ES-I3 (cell line): ENCODE data around the gene NDUFB10.

ENCODE experiments used
- H3K36me3 ChIP-seq: 2 replicates; pipeline ENCODE4 v1.6.1; 2013; ENCODE audit warnings: mild to moderate bottlenecking, low read length, control low read depth, moderate library complexity; ENCODE audit not compliant: insufficient read depth
- H3K4me1 ChIP-seq: 2 replicates; pipeline ENCODE4 v1.6.1; 2013; ENCODE audit warnings: mild to moderate bottlenecking, control low read depth, low read length; ENCODE audit not compliant: insufficient read depth
- H3K9ac ChIP-seq: 2 replicates; pipeline ENCODE4 v1.6.1; 2013; ENCODE audit warnings: low read depth, mild to moderate bottlenecking, low read length, moderate library complexity
- H3K9me3 ChIP-seq: 2 replicates; pipeline ENCODE4 v1.6.1; 2013; ENCODE audit warnings: mild to moderate bottlenecking, low read length, moderate library complexity; ENCODE audit not compliant: control insufficient read depth, insufficient read depth

The NDUFB10 gene

DNA sequence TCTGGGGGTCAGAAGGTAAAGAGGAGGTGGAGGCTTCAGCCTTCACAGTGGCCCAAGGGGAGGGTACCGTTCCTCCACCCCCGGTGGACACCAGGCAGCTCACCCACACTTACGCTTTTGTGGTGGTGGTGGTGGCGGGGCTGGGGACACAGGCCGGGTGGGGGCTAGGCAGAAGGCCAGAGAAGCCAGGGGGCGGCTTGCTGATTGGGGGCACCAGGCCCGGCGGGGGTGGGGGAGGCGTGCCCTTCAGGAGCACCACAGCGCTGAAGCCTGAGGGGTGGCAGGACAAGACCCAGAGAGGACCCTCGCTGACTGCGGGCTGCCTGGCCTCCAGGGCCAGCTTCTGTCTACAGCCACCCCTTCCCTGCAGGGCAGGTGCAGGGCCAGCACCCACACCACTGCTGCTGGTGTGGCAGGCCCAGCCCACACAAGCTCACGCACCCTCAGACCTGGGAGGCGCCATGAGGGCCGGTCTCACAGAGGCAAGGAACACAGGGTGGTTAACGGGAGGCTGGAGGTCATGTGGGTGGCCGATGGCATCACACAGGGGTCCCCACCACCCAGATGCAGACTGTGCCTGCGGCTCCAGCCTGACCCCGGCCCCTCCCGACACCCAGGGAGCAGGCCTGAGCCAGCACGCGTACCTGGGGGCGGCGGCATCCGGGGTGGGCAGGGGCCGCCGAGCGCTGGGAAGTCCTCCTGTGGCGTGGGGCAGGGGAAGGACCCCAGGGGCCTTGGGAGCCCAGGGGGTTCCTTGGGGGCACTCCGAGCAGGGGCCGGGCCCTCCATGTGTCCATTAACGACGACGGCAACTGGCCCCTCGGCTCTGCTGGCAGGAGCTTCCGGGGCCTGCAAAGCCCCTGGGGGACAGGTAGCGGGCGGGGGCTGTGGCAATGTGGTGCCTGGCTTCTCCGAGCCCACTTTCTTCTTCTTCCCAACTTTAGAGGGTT is 39.8 kb downstream of the NDUFB10 start:
- peaks cover 4% of the 10 kb centered on the region; the same call in 1 of the 2 replicates for H3K36me3 ChIP-seq
- H3K9ac ChIP-seq, result no peak overlapping the region
- no peaks in the 10 kb centered on the region for H3K9me3 ChIP-seq
- H3K4me1 ChIP-seq, result peaks cover under 1% of the 10 kb centered on the region; the same call in 1 of the 2 replicates

- Histone ChIP-seq H3K9ac (no peak overlapping the region), H3K9me3 (no peaks in the 10 kb centered on the region), H3K36me3 (peaks cover 4% of the 10 kb centered on the region; the same call in 1 of the 2 replicates), H3K4me1 (peaks cover 6% of the 10 kb centered on the region; the same call in 1 of the 2 replicates)
Measured at GRCh38 chr16:1999866-2000514, 40.7 kb downstream of the NDUFB10 start.

DNA sequence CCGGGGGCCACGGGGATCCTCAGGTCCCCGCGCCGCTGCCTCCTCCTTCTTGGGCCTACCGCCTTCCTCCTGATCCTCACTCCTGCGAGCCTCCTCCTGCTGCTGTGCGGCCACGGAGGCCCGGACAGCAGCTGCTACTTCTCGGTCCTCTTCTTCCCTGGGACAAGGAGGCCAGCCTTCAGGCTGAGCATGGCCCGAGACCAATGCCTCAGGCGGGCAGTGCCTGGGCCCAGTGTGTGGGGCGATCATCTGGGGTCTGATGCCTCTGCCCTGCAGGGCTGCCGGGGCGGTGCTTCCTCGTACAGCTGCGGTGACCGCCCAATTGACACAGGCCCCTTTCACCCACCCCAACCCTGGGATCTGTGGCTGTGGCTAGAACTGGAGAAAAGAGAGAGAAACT is 41.7 kb downstream of the NDUFB10 start:
- H3K4me1 ChIP-seq, result peaks cover 6% of the 10 kb centered on the region; the same call in 1 of the 2 replicates
- H3K36me3 ChIP-seq, result peaks cover 4% of the 10 kb centered on the region; the same call in 1 of the 2 replicates
- H3K9me3 ChIP-seq, result no peaks in the 10 kb centered on the region
- no peak overlapping the region for H3K9ac ChIP-seq

DNA sequence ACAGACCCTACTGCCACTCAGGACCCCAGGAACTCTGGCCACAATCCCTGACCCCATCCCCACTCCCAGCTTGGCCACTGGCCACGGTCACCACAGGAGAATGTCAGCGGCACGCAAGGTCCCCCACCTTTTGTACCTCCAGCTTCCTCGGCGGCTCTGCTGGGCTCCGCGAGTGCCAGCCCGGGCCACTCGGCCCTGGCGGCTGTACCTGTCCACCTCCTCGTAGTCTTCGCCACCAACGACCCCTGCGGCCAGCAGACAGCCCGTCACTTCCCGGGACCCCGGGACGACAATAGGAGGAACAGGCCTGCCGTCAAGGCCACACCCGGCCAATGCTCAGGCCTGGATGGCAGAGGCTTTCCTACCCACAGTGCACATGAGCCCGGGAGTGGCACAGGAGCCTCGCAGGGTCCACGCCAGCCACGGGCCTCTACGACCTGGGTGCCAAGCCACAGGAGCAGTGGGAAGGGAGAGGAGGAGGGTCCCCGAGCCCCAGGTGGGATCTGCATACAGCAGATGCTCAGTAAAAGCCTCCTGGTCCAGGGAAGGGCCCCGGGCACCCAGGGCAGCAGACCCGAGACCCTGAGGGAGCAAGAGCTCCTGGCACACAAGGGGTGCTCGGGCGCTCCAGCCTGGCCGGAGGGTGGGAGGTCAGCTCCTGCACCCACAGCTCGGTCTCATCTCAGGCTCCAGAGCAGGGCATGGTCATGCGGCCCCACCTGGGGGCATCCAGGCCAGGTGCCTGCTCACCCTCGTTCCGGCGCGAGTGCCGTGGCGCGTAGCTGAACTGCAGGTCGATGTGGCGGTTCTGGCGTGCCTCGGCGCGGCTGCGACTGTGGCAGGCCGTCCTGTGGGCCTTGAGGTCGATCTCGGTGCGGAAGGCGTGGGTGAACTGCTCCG is 42.4 kb downstream of the NDUFB10 start:
- Histone ChIP-seq H3K4me1 (peaks cover 6% of the 10 kb centered on the region; the same call in 1 of the 2 replicates), H3K36me3 (peaks cover 4% of the 10 kb centered on the region; the same call in 1 of the 2 replicates), H3K9me3 (no peaks in the 10 kb centered on the region), H3K9ac (no peak overlapping the region)

DNA sequence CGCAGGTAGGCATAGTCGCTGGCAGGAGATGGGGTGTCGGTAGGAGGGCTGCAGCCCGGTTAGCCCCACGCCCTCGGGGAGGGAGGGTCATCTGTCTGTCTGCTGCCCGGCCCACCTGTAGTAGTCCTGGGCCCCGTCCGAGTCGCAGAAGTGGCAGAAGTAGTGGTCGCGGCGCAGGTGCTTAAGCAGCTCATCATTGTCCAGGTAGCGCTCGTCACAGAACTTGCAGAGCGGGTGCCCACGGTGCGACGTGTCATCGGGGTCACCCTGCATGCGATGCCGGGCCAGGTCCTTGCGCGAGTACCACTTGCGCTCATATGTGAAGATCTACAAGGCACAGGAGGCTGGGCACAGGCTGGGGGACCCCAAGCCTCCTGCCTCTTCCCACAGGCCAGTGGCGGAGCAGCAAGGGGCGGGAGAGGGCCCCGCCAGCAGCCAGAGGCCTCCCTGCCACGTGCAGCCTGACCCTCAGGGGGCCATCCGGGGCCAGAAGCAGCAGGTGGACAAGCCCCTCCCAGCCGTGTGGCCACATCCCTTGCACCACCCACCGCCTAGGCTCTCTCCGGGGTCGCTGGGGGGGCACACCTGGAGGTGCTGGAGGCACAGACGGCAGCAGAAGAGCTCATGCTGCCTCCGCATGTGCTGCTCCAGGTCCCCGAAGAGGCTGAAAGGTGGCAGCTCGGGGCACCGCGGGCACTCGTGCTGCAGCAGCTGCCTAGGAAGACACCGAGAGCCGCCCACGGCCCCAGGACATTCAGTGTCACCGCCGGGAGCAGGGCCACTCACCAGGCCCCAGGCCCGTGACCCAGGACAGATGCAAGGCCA is 43.3 kb downstream of the NDUFB10 start:
- H3K4me1 ChIP-seq, result peaks cover 6% of the 10 kb centered on the region; the same call in 1 of the 2 replicates
- peaks cover 4% of the 10 kb centered on the region; the same call in 1 of the 2 replicates for H3K36me3 ChIP-seq
- H3K9me3 ChIP-seq, result no peaks in the 10 kb centered on the region
- no peak overlapping the region for H3K9ac ChIP-seq

DNA sequence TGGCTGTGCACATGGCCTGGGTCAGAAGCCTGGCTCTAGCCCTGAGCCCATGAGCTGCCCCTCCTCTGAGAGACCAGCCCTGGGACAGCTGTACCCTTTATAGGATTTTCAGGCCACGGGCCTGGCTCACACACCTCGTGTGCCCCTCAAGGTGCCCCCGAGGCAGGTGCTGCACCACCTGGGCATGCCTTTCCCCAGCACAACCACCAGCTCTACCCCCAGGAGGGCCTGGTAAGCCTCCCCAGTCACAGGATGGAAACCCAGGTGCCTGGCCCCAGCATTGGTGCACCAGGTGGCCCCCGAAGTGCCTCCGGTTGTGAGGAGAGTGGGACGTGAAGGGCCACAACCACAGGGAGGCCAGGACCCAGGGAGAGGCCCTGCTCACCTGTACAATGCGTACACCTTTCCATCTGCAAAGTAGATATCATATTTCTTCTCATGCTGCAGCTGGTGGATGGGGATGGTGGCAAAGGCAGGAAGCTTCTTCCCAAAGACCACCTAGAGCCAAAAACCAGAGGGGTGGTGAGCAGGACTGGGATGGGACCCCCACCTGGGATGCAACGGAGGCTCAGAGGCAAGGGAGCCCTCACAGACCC is 44.0 kb downstream of the NDUFB10 start:
- peaks cover 4% of the 10 kb centered on the region; the same call in 1 of the 2 replicates for H3K36me3 ChIP-seq
- H3K9me3 ChIP-seq, result no peaks in the 10 kb centered on the region
- peaks cover 9% of the 10 kb centered on the region; the same call in 1 of the 2 replicates for H3K4me1 ChIP-seq
- H3K9ac ChIP-seq, result no peak overlapping the region

DNA sequence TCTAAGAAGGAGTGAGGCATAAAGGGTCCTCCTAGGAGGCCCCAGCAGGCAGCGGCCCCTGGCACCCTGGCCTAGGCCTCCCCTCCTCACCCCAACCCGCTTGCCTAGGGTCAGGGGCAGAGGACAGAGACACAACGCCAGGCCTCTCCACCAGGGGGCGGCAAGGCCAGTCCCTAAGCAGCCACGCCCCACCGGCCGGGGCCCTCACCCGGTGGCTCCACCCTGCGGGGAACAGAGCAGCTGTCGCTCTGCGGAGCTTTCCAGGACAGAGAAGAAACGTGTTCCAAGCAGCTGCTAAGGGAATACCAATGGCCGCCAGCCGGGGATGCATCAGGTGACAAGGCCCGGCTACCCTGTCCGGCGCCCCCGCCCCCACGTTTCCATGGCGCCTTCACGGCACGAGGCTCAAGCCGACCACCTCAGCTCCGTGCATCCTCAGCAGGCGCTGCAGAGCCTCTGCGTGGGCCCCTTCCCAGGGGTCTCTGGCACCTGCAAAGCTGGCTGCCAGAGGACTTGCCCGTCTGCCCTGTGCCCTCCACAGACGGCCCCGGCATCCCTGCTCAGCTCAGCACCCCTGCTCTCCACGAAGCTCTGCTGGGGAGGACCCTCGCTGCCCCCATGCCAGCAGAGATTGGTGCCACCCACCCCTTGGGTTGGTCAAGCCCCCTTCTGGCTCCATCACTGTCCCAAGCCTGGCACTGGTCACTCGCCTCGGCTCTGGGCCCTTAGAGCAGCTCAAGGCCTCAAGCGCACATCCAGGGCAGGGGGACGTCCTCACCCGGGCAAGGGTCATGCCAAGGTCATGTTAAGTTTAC is 44.7 kb downstream of the NDUFB10 start:
- Histone ChIP-seq H3K9ac (peak overlapping the region; percentile 22), H3K9me3 (no peaks in the 10 kb centered on the region), H3K4me1 (peaks cover 12% of the 10 kb centered on the region; the same call in 1 of the 2 replicates), H3K36me3 (peaks cover 4% of the 10 kb centered on the region; the same call in 1 of the 2 replicates)

DNA sequence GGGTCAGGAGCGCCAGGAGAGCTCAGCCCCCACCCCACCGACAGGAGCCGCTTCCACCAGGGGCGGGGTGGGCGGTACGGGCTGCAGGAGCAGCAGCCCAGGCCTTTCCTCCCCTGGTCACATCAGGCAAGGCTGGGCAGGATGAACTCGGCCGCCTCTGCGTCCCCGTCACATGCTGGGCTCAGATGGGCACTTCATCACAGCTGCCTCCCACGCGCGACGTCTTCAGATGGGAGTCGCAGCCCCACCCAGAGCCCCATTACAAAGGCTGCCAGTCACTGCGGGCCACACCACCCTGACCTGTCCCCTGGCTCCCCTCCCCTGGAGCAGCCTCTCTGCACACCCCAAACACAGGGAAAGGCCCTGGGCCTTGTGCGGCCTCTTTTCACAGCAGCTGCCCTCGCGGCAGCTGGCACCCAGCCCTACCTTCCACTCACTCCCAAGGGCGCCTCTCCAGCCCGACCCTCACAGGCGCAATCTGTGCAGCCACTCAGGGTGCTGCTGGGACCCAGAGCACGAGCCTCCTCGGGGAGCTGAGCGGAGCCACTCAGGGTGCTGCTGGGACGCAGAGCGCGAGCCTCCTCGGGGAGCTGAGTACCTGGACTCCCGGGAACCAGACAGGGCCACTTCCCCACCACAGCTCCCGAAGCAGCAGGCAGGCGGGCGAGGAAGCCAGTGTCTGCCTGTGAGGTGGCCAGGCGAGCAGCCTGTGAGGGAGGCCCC is 45.6 kb downstream of the NDUFB10 start:
- peaks cover 12% of the 10 kb centered on the region; the same call in 1 of the 2 replicates for H3K4me1 ChIP-seq
- H3K9ac ChIP-seq, result no peak overlapping the region
- peaks cover 4% of the 10 kb centered on the region; the same call in 1 of the 2 replicates for H3K36me3 ChIP-seq
- H3K9me3 ChIP-seq, result no peaks in the 10 kb centered on the region

- Histone ChIP-seq H3K9me3 (no peaks in the 10 kb centered on the region), H3K36me3 (peaks cover 4% of the 10 kb centered on the region; the same call in 1 of the 2 replicates), H3K9ac (no peak overlapping the region), H3K4me1 (peaks cover 12% of the 10 kb centered on the region; the same call in 1 of the 2 replicates)
Measured at GRCh38 chr16:2005646-2006045, 46.3 kb downstream of the NDUFB10 start.

DNA sequence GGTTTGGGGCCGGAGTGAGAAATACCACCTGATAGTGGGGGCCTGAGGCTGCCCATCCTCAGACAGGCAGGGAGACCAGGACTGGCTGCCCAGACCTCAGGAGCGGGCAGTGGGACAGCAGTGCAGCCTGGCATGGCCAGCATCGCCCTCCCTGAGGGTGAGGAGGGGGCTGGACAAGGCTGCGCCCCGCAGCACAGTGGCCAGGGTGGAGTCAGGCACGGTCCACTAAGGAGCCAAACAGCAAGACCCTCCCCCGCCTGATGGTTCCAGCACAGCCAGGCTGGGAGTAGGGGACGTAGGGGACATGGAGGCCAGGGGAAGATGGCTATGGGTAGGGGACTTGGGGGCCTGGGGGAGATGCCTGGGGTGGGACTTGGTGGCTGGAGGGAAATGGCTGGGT is 47.0 kb downstream of the NDUFB10 start:
- no peak overlapping the region for H3K9ac ChIP-seq

GRCh38 chr16:2007081-2007836 is 47.9 kb downstream of the NDUFB10 start:
- Histone ChIP-seq H3K36me3 (no peaks in the 10 kb centered on the region; the same call in 1 of the 2 replicates), H3K4me1 (peaks cover 12% of the 10 kb centered on the region; the same call in 1 of the 2 replicates), H3K9ac (no peak overlapping the region), H3K9me3 (no peaks in the 10 kb centered on the region)

More for the DNA sequence above, 47.0 kb downstream of the NDUFB10 start:
- Histone ChIP-seq H3K4me1 (peaks cover 12% of the 10 kb centered on the region; the same call in 1 of the 2 replicates), H3K36me3 (peaks cover 2% of the 10 kb centered on the region; the same call in 1 of the 2 replicates), H3K9me3 (no peaks in the 10 kb centered on the region)
